GM18505 (cell line): ENCODE data around the gene COQ8A.
"Not testable (repeated sequence)": the region's sequence is repeated elsewhere in the genome, so short reads cannot be mapped to it uniquely, and the experiment has no call there.

ENCODE experiments used
- ATAC-seq: cut with Tn5 transposase; IDR thresholded peaks from one replicate; pipeline ENCODE4 v1.9.1; 2021; ENCODE audit not compliant: unreplicated experiment
- POLR2A ChIP-seq: IDR thresholded peaks from 4 replicates; pipeline ENCODE4 v1.6.1; 2011; ENCODE audit warnings: borderline replicate concordance; ENCODE audit not compliant: insufficient read depth, insufficient read length; ENCODE audit errors: extremely low read depth

COQ8A gene

GRCh38 chr1:226912587-226913176, 27.4 kb upstream of the COQ8A start:
- TF ChIP-seq POLR2A = no peak
- ATAC-seq = no peak

GRCh38 chr1:226915672-226915995, 24.5 kb upstream of the COQ8A start:
- peak; percentile 7 for ATAC-seq
- TF ChIP-seq POLR2A = no peak

- ATAC-seq = no peak
- TF ChIP-seq POLR2A = no peak
Observed at GRCh38 chr1:226916497-226916896, 23.6 kb upstream of the COQ8A start.

- TF ChIP-seq POLR2A = no peak
- no peak for ATAC-seq
Observed at GRCh38 chr1:226919587-226919986, 20.5 kb upstream of the COQ8A start.

- ATAC-seq = no peak
- TF ChIP-seq POLR2A = no peak
Observed at GRCh38 chr1:226919995-226920394, 20.1 kb upstream of the COQ8A start.

- no peak for ATAC-seq
- no peak for TF ChIP-seq POLR2A
Observed at GRCh38 chr1:226920446-226920894, 19.6 kb upstream of the COQ8A start.

GRCh38 chr1:226921504-226921903, 18.6 kb upstream of the COQ8A start:
- TF ChIP-seq POLR2A = no peak

GRCh38 chr1:226929260-226930111, 10.6 kb upstream of the COQ8A start:
- ATAC-seq = not testable (repeated sequence)

More at GRCh38 chr1:226921504-226921903, 18.6 kb upstream of the COQ8A start:
- no peak for ATAC-seq

- no peak for TF ChIP-seq POLR2A
- ATAC-seq = no peak
Observed at GRCh38 chr1:226934483-226935237, 5.4 kb upstream of the COQ8A start.

GRCh38 chr1:226937940-226938725, 2.0 kb upstream of the COQ8A start:
- no peak for TF ChIP-seq POLR2A
- ATAC-seq = no peak

GRCh38 chr1:226938903-226939437, 1.1 kb upstream of the COQ8A start:
- no peak for TF ChIP-seq POLR2A
- ATAC-seq = no peak

- TF ChIP-seq POLR2A = peak; percentile 94
Observed at GRCh38 chr1:226939438-226940028, 561 bp upstream of the COQ8A start.

GRCh38 chr1:226940806-226941067, 643 bp downstream of the COQ8A start:
- ATAC-seq = no peak
- TF ChIP-seq POLR2A = no peak

More at GRCh38 chr1:226939438-226940028, 561 bp upstream of the COQ8A start:
- ATAC-seq = peak; percentile 36
